Dendritic cell treated with granulocyte-macrophage colony-stimulating factor and Interleukin-4, amounts not matched to agents 40 ng/mL and 50 ng/mL, for 4 days (primary cell): Measurements from ENCODE around the gene RNU5D-1.

Experiments used
- H3K27ac Mint-ChIP-seq: one replicate; pipeline ENCODE4 v1.8.0; 2022; ENCODE audit warnings: mild to moderate bottlenecking, mixed read lengths
- H3K27me3 Mint-ChIP-seq: one replicate; pipeline ENCODE4 v1.8.0; 2022; ENCODE audit warnings: mild to moderate bottlenecking, mixed read lengths
- H3K36me3 Mint-ChIP-seq: one replicate; pipeline ENCODE4 v1.8.0; 2022; ENCODE audit warnings: low read depth, mixed read lengths
- H3K4me1 Mint-ChIP-seq: one replicate; pipeline ENCODE4 v1.8.0; 2022; ENCODE audit warnings: low read depth, mixed read lengths
- H3K4me3 Mint-ChIP-seq: one replicate; pipeline ENCODE4 v1.8.0; 2022; ENCODE audit warnings: mild to moderate bottlenecking, moderate library complexity, mixed read lengths
- H3K9me3 Mint-ChIP-seq: one replicate; pipeline ENCODE4 v1.8.0; 2022; ENCODE audit warnings: mixed read lengths
- intact Hi-C: fragments of 100-400 bp; cut with micrococcal nuclease; formaldehyde crosslinking; loops from one replicate; pipeline ENCODE4 v1.15.0; 2022

RNU5D-1 gene

GRCh38 chr1:44682883-44683265 is 48.1 kb downstream of the RNU5D-1 start:
- H3K27ac Mint-ChIP-seq: no peak overlapping the region
- intact Hi-C loops: no loop called here
- peaks cover 2% of the 10 kb centered on the region for H3K27me3 Mint-ChIP-seq

DNA sequence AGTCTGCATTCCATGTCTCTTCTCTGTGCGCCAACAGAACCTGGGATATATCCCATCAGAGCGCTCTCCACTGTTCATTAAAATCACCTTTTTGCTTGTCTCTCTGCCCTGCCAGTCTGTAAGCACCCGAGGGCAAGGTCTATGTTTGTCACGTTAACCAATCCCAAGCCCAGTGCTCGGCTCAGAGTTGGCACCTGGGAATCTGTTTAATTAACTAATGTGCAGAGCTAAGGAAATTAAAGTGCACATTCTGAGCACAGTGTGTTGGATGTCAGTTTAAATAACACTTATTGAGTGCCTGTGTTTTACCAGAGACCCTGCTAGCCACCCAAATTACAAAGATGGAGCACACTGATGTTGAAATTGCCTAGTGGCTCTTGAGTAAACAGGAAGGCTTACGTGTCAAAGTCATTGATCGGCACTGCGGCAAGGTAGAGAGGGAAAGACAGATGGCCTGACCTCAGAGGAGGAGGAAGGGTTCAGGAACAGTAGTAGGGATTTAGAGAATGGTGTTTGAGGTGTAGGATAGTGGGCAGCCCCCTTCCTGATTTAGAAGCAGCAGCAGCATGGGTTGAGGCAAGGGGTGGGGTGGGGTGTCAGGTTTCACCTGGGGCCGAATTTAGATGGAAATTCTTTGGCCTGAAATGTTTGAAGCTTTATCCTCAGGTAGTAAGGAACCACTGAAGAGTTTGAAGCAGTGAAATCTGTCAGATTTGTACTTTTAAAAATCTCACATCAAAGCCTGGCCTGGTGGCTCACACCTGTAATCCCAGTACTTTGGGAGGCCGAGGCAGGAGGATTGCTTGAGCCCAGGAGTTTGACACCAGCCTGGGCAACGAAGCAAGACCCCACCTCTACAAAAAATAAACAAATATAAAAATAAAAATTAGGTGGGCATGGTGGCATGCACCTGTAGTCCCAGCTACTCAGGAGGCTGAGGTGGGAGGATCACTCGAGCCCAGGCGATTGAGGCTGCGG is 48.8 kb downstream of the RNU5D-1 start:
- no peaks in the 10 kb centered on the region for H3K9me3 Mint-ChIP-seq
- intact Hi-C loops: no loop called here
- H3K4me1 Mint-ChIP-seq: peaks cover 50% of the 10 kb centered on the region
- H3K36me3 Mint-ChIP-seq: no peaks in the 10 kb centered on the region
- peaks cover 2% of the 10 kb centered on the region for H3K27me3 Mint-ChIP-seq
- H3K4me3 Mint-ChIP-seq: no peak overlapping the region
- no peak overlapping the region for H3K27ac Mint-ChIP-seq

More at GRCh38 chr1:44682883-44683265, 48.1 kb downstream of the RNU5D-1 start:
- Mint-ChIP-seq H3K36me3 (no peaks in the 10 kb centered on the region), H3K4me1 (peaks cover 50% of the 10 kb centered on the region), H3K9me3 (no peaks in the 10 kb centered on the region), H3K4me3 (no peak overlapping the region)
